LNCAP (cell line): Measurements from ENCODE around the gene CAMK2N1.

ENCODE experiments used
- TF ChIP-seq, protein P1 (sequence below): fragments of 450-650 bp; IDR thresholded peaks from 2 replicates; pipeline ENCODE4 v1.5.1; 2017; ENCODE audit warnings: mild to moderate bottlenecking

The CAMK2N1 gene

DNA sequence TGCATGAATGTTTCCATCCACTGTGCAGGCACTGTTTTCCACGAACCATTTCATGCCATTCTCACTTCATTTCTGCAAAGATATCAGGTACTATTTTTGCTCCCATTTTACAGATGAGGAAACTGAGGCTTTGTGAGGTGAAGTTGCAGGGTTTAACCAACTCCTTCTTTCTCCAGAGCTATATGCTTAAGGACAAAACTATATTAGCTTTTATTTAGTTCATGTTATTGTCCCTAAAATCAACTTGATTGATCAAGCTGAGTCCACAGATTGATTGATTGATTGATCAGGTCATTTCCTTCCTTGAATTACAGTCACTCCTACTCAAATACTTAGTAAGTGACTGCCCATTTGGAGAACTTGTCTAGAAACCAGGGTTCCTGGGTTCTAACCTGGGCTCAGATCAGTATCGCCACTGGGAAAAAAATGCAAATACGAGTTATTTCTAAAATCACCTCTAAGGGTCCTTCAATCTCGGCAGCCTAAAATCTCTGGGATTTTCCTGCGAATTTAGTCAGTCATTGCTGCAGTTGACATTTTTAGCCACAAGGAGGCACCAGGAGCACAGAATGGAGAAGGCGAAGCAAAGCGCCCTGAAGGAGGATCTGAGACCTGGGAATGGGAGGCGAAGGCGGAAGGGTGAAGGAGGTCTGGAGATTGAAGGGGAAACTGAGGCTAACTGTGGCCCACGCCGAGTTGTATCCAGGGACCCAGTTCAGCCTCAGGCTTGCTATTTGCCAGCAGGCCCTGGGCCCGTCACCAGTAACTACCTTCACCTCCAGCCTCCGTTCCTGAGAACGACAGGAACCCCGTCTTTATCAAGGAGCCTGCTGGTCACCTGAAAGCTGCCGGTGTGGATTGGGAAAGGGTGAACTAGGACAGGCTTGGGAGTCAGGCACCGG lies 36.2 kb upstream of the CAMK2N1 start:
- TF ChIP-seq, protein P1, sequence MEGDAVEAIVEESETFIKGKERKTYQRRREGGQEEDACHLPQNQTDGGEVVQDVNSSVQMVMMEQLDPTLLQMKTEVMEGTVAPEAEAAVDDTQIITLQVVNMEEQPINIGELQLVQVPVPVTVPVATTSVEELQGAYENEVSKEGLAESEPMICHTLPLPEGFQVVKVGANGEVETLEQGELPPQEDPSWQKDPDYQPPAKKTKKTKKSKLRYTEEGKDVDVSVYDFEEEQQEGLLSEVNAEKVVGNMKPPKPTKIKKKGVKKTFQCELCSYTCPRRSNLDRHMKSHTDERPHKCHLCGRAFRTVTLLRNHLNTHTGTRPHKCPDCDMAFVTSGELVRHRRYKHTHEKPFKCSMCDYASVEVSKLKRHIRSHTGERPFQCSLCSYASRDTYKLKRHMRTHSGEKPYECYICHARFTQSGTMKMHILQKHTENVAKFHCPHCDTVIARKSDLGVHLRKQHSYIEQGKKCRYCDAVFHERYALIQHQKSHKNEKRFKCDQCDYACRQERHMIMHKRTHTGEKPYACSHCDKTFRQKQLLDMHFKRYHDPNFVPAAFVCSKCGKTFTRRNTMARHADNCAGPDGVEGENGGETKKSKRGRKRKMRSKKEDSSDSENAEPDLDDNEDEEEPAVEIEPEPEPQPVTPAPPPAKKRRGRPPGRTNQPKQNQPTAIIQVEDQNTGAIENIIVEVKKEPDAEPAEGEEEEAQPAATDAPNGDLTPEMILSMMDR = peak; percentile 62

DNA sequence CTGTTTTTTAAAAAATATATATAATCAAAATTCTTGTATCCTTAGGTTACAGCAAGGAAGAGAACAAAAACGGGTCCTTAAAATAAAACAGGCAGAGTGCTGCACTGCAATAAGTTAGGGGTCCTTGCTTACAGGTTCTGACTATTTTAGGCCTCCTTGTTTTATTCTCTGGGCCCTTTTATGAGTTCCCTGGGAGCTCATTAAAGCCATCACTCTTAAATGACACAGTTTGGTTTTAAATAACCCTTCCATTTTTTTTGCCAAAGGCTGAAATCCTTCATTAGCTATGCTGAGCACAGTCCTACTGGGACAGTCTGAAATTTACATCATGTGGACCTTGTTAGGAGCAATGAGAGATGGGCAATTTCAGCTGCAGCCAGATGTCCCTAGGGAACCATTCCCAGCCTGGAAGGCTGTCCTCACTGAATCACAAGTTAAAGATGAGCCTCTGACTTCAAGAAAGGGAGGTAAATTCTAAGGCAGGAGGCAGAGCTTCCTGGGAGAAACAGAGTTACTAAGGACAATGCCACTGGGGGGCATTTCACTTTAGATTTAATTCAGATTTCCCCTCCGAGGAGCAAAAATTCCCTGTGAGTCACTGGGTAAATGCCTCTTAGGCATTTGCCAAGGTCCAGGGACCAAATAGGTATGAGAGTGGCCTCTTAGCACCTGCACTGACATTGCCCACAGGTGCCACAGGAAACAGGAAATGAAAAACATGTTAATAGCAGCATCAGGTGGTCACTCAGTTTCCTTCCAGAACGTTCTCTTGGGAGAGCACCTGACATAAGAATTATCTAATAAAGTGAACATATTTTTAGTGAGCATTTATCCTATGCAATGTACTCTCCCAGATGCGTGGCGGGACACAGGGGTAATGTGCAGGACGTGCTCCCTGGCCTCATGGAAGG lies 25.8 kb upstream of the CAMK2N1 start:
- TF ChIP-seq, protein P1 = no peak

DNA sequence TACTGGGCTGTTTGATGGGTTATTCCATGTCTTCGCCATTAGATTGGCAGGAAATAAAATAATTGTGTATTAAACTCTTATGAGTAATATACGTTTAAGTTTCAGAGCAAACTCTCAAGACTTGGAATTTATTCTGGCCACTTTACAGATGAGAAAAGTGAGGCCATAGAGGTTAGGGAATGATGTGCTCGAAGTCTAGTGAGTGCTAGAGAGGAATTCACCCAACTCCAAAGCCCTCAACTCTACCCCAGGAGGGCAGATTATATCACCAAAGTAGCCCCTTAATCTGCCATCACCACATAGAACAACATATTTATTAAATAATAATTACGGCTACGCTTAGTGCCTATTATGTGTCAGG lies 22.4 kb upstream of the CAMK2N1 start:
- TF ChIP-seq, protein P1 = no peak

DNA sequence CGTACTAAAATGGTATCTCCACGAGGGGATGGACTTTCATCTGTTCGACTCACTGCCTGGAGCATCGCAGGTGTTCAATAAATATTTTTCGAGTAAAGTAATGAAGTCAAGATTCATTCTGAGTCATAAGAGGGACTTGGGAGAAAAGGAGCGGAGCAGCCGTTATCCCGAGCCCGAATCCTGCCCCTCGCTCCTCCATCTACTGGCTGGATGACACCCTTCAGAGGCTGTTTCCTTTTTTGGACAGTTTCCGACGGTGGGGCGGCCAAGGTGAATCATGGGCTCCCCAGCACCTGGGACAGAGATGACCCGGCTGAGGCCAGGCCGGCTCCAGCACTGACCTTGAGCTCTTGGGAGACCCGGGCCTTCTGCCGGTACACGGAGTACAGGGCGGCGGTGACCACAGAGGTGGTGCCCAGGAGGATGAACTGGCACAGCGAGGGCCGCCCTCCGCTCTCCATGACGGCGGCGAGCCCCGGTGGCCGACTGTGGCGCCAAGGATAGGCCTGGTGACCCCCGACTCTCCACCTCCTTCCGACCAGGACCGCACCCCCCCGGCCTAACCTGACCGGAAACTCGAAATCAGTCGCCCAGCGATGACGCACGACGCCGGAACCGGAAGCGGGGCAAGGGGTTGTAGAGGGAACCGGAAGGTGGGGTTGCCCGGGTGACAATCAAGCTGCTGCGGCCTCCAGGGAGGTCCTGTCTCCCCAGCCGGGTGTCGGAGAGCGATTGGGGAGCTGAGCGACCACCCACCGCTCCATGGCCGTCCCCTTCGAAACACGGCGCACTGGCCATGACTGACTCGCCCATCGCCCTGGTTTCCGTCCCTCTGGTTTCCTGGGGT lies 21.8 kb upstream of the CAMK2N1 start, which contains the start of gene MUL1:
Gene MUL1, minus strand, starts transcription at position 588 of the 847 bp plus-strand sequence. Its CDS starts 127 bp downstream, at position 461.
- TF ChIP-seq, protein P1 = no peak

DNA sequence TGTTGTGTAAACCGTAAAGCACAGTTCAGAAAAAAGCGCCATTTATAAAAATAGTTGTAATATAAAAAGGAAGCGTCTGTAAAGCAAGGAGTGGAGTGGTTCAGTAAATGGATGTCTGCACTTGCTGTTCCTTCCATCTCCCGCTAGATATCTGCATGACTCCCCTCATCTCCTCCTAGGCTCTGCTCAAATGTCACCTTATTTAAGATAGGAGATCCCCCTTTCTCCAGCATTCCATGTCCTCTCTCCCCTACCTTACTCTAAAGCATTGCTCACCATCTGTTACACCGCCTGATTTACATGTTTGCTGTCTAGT lies 21.2 kb upstream of the CAMK2N1 start:
- TF ChIP-seq, protein P1 = no peak

DNA sequence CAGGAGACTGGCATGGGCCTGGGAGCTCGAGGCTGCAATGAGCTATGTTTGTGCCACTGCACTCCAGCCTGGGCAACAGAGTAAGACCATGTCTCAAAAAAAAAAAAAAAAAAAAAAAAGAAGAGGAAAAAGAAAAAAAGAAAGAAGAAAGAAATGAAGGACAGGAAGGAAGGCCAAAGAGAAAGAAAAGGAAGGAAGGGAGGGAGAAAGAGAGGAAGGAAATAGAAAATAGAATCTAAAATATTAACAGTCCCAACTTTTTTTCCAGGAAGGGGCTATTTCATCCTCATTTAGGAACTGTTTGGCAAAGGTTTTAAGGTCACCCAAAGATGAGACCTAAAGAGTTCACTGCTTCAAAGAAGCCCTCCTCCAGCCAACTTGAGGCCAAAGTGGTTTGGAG lies 19.5 kb upstream of the CAMK2N1 start:
- TF ChIP-seq, protein P1 = no peak

DNA sequence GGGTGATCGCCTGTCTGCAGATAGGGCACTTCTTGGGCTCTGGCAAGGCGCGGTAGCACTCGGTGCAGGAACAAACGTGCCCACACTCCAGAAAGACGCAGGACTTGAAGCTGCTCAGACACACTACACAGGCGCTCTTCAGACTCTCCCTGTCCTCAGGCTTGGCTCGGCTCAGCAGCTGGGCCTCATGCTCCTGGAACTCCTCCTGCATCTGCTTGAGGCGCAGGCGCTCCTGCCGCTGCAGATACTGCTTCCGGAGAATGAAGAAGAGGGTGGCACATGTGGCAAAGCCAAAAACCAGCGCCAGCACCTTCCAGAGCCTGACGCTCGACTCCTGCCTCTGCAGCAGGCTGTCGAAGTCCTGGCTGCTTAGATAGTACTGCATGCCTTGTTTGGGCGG lies 14.7 kb upstream of the CAMK2N1 start:
- TF ChIP-seq, protein P1 = no peak
